Right ventricle myocardium inferior (tissue), 1 donor: Measurements from ENCODE around the gene ABHD6. TPM values are rescaled to one million over a fixed set of nuclear protein-coding genes. Genes with fewer than 3 reads are reported as not detected.
"Not testable (repeated sequence)": the region's sequence is repeated elsewhere in the genome, so short reads cannot be mapped to it uniquely, and the experiment has no call there.

Experiments used
- ATAC-seq: fragments of 200-7000 bp; cut with Tn5 transposase; one replicate; pipeline ENCODE4 v1.9.1; 2020; ENCODE audit warnings: mild to moderate bottlenecking, moderate library complexity
- DNase-seq: peaks from one replicate; pipeline ENCODE4 v3.0.0; 2021; ENCODE audit errors: missing footprints
- intact Hi-C: fragments of 100-400 bp; cut with DNase I; formaldehyde crosslinking; loops from one replicate; pipeline ENCODE4 v1.11.0; 2022
- total RNA-seq: library from RNA; stranded (reverse); fragmentation: NEBNext Ultra II Directional; extraction: Animal tissue kit (Norgen Biotek cat#: 25700); gene quantifications from one replicate; pipeline ENCODE4 v1.2.1, GENCODE V29; 2021
- donor health status: DM: no; HTN: yes; CAD: no; lungs with severe emphysema.

The ABHD6 gene
- total RNA-seq, 1 donor from 2014 or later, result 10.5 TPM

DNA sequence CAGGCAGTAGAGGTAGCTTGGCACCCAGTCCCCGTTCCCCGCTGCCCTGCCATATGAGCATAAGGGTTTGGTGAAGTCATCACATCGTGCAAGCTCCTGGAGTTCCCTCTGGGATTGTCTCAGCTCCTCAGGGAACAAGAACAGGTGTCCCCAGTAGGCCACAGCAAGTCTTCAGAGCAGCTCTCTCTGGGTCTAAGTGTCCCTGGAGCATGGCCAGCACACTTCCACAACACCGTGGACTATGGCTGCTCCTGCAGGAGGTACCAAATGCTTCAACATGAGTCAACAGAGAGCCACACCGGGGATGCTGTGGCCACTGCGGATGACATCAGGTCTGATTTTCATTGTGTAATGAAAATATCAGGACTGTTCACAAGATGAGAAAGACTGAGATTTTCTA, 23.1 kb downstream of the ABHD6 start:
- DNase-seq, result no peak
- no peak for ATAC-seq
- intact Hi-C loops, result no loop called here

DNA sequence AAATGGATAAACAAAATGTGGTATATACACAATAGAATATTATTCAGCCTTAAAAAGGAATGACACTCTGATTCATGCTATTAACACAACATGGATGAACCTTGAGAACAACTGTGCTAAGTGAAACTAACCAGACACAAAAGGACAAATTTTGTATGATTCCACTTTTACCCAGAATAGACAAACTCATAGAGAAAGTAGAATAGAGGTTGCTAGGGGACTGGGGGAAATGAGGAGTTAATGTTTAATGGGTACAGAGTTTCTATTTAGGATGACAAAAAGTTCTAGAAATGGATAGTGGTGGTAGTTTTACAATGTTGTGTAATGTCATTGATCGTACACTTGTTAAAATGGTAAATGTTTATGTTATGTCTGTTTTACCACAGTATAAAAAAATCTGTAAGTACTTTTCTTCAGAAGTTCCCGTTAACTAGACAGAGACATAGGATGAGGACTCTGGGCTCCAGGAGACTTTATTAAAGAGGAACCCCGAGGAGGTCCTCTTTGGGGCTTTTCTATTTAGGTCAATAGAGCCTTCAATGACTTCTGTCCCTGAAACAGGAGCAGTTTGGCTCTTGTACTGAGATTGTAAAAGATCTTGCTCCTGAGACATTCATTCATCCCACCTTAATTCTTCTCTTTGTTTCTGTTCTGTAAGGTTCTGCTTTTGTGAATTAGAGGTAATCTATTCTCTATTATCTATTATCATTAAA, 24.5 kb downstream of the ABHD6 start:
- DNase-seq (no peak), ATAC-seq (no peak)
- intact Hi-C loops, result no loop called here

DNA sequence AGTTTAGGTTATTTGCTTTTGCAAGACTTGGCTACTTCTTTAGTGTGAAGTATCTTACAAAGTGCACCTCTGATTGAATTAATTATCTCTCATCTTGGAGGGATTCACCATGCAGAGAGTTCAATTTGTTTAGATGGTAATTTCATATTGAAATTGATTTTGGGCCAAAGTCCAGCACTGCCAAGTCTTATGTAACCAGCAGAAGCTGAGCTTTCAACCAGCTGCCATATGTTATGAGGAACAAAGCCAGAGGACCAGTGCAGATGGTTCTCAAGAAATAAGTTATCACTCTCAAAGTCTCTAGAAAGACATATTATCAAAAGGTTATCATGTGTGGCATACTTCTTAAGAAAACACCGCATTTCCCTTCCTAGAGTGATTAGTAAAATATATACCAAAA, 29.0 kb downstream of the ABHD6 start:
- intact Hi-C loops, result no loop called here
- ATAC-seq (no peak), DNase-seq (no peak)

DNA sequence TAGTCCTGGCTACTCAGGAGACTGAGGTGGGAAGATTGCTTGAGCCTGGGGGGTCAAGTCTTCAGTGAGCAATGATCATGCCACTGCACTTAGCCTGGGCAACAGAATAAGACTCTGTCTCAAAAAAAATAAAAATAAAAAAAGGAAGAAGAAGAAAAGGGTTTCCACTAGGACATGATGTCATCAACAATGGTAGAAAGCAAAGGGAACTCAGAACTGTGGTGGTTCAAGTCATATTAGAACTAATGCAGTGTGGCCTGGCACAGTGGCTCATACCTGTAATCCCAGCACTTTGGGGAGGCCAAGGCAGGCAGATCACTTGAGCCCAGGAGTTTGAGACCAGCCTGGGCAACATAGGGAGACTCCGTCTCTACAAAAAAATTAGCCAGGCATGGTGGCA, 30.0 kb downstream of the ABHD6 start:
- intact Hi-C loops, DNase-seq, ATAC-seq: not testable (repeated sequence)

DNA sequence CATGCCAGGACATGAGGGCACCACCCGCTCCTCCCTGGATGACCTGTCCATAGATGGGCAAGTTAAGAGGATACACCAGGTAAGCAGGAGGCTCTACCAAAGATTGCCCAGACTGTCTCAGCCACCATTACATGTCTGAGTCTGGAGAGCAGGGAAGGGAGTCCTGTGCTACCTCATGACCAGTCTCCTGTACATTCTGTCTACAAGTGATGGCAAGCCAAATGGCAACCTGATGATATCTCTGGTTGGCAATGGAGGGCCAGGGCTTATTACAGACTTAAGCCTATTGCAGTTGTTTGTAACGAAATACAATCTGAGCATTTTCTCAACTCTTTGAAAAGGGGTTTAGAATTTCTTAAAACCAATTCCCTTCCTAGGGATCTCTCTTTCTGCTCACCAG, 31.8 kb downstream of the ABHD6 start:
- ATAC-seq (no peak), DNase-seq (no peak)
- intact Hi-C loops, result no loop called here

DNA sequence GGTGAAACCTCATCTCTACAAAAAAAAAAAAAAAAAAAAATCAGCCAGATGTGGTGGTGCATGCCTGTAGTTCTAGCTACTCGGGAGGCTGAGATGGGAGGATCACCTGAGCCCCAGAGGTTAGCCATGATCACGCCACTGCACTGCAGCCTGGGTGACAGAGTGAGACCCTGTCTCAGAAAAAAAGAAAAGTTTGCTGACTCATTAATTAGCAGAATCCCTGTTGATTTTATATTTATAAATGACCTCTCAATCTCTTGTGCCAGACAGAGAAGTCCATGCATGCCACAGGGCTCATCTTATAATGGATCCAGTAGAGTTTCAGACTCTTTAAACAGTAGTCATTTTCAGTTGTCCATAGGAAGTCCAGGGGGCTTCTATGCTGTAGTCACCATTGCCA, 32.9 kb downstream of the ABHD6 start:
- intact Hi-C loops, result no loop called here
- DNase-seq (no peak), ATAC-seq (no peak)

DNA sequence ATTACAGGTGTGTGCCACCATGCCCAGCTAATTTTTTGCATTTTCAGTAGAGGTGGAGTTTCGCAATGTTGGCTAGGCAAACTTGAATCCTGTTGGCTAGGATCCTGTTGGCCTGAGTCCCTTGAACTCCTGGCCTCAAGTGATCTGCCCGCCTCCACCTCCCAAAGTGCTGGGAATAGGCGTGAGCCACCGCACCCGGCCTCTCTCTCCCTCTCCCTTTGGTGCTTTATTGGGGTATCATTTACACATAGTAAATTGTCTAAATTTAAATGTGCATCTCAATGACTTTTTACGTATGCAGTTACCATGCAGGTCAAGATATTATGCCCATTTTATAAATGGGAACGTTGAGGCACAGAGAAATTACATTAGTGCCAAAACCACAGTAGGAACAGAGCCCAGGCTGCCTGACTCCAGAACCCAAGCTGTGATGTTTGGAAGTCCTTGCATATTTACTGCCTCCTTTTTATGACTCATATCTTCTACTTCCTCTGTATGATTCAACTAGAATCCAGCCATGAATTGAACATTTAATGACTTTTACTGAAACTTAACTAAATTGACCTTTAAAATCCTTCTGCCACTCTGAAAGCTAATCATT, 34.4 kb downstream of the ABHD6 start:
- ATAC-seq, result no peak
- intact Hi-C loops, result no loop called here
- no peak for DNase-seq

DNA sequence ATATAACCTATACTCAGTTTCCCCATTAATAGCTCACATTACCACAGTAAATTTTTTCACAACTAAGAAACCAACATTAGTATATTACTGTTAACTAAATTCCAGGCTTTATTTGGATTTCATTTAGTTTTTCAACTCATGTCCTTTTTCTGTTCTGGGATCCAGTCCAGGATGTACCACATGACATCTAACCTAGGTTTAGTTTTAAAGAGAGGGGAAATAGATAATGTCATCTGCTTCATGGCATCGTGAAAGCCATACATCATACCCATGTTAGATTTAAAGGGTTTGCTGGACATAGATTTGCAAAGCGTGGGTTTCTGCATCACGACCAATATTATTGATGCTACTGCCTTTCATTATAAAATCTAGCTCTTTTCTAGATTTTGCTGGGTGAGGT, 35.3 kb downstream of the ABHD6 start:
- intact Hi-C loops, result no loop called here
- DNase-seq (no peak), ATAC-seq (no peak)

DNA sequence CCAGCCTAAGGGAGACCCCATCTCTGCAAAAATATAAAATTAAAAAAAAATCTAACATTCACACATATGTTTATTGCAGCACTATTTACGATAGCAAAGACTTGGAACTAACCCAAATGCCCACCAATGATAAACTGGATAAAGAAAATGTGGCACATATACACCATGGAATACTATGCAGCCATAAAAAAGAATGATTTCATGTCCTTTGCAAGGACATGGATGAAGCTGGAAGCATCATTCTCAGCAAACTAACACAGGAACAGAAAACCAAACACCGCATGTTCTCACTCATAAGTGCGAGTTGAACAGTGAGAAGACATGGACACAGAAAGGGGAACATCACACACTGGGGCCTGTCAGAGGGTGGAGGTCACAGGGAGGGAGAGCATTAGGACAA, 35.8 kb downstream of the ABHD6 start:
- intact Hi-C loops, DNase-seq, ATAC-seq: not testable (repeated sequence)

DNA sequence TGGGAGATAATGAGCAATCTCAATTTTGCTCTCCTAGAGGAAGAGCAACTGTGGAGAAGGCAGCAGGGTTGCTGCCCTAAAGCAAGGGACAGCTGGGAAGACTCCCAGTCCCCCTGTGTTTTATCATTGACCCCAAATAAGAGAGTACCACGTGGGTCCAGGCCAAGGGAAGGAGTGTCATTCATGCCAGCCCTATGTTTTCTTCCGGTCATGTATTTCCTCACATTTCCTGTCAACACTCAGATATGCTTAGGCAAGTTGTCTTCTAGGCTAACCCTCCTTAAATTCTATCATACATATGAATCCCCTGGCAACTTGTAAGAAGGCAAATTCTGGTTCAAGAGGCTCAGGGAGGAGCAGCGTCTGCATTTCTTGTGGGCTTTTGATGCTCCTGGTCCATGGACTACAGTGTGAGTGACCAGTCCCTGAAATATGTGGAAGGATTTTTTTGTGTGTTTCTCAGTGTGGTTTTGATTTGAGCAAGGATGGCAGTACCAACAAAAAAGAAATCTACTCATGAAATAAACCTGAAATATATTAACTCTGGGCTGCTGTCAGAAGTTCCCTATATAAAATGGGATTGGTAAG, 36.5 kb downstream of the ABHD6 start:
- no peak for DNase-seq
- ATAC-seq, result no peak
- intact Hi-C loops, result no loop called here

DNA sequence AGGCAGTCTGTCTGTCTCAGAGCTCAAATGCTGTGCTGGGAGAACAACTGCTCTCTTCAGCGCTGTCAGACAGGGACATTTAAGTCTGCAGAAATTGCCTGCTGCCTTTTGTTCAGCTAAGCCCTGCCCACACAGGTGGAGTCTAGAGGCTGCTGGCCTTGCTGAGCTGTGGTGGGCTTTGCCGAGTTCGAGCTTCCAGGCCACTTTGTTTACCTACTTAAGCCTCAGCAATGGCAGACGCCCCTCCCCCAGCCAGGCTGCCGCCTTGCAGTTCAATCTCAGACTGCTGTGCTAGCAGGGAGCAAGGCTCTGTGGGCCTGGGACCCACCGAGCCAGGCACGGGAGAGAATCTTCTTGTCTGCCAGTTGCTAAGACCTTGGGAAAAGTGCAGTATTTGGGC, 43.5 kb downstream of the ABHD6 start:
- intact Hi-C loops, result no loop called here
- DNase-seq (no peak), ATAC-seq (no peak)

DNA sequence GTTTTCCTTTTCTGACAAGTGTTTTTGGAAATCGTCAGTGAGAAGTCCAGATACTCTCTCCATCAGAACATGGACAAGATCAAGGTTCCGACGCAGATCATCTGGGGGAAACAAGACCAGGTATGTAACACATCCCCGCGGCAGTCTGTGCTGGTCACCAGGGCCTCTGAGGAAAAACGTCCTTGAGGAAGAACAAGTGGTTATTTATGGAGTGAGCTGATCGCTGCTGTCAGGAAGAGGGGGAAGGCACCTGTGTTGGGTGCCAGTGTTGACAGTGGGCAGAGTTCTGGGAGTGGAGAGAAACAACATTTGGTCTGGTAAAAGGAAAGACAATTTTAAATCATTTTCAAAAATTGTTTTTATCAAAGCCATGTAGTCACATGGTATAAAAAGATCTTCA, 47.7 kb downstream of the ABHD6 start:
- intact Hi-C loops, result no loop called here
- ATAC-seq, result peak; percentile 73
- DNase-seq, result no peak

DNA sequence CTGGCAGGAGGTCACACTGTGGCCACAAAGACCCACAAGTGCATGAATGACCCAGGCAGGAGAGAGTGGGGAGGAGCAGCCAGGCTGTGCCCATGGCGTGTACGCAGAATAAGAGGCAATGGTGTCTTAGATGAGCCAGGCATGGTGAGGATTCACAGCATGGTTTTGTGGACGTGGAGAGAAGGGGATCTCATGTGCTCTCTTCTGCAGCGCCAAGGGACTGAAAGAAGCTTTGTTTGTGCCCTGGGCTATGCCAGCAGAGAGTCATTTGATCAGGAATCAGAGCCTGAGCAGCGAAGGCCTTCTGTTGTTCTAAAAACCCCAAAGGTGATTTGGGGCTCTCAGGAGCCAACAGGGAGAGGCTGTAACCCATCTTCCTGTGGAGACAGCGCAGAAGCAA, 49.8 kb downstream of the ABHD6 start:
- ATAC-seq, result no peak
- intact Hi-C loops, result no loop called here

DNA sequence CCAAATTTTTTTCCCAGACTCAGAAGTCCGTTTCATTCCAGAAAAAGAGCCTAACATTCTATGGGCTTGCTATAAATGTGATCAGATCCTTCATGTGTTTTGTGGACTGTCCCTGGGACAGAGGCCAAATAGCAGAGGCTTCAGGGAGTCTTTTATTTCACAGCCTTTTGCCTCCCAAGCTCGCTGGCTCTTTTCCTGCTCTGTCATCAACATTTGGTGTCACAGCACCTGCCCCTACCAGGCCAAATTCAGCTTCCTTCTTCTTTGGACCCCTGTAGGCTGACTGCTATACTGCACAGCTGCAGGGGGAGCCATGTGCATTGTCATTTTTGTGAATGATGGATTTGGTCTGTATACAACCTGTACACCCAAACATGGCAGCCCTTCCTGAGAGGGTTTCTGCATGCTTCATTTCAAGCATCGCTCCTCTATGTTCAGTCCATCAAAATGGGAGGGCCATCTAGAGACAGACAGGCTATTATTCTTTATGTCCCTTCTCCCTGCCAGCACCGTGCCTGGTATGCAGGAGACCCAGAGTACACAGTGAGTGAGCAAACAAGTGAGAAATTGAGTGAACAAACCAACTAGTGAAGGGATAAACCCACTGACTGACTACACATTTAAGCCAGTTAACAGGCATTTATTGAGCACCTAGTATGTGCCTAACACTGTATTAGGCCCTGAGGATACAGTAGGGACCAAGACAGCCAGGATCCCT, 50.6 kb downstream of the ABHD6 start:
- DNase-seq (no peak), ATAC-seq (peak; percentile 56)
- intact Hi-C loops, result no loop called here

More for the DNA sequence above, 49.8 kb downstream of the ABHD6 start:
- DNase-seq, result no peak

DNA sequence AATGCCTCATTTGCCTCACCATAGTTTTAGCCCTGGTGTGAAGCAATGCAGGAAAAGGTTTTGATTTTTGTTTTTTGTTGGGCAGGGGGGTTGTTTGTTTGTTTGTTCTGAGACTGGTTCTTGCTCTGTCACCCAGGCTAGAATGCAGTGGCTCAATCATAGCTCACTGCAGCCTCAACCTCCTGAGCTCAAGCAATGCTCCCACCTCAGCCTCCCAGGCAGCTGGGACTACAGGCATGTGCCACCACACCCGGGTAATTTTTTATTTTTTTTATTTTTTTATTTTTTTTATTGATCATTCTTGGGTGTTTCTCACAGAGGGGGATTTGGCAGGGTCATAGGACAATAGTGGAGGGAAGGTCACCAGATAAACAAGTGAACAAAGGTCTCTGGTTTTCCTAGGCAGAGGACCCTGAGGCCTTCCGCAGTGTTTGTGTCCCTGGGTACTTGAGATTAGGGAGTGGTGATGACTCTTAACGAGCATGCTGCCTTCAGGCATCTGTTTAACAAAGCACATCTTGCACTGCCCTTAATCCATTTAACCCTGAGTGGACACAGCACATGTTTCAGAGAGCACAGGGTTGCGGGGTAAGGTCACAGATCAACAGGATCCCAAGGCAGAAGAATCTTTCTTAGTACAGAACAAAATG, 51.5 kb downstream of the ABHD6 start:
- intact Hi-C loops, ATAC-seq, DNase-seq: not testable (repeated sequence)

DNA sequence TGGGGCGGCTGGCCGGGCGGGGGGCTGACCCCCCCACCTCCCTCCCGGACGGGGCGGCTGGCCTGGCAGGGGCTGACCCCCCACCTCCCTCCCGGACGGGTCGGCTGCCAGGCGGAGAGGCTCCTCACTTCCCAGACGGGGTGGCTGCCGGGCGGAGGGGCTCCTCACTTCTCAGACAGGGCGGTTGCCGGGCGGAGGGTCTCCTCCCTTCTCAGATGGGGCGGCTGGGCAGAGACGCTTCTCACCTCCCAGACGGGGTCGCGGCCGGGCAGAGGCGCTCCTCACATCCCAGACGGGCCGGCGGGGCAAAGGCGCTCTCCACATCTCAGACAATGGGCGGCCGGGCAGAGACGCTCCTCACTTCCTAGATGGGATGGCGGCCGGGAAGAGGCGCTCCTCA, 52.9 kb downstream of the ABHD6 start:
- intact Hi-C loops, DNase-seq, ATAC-seq: not testable (repeated sequence)

DNA sequence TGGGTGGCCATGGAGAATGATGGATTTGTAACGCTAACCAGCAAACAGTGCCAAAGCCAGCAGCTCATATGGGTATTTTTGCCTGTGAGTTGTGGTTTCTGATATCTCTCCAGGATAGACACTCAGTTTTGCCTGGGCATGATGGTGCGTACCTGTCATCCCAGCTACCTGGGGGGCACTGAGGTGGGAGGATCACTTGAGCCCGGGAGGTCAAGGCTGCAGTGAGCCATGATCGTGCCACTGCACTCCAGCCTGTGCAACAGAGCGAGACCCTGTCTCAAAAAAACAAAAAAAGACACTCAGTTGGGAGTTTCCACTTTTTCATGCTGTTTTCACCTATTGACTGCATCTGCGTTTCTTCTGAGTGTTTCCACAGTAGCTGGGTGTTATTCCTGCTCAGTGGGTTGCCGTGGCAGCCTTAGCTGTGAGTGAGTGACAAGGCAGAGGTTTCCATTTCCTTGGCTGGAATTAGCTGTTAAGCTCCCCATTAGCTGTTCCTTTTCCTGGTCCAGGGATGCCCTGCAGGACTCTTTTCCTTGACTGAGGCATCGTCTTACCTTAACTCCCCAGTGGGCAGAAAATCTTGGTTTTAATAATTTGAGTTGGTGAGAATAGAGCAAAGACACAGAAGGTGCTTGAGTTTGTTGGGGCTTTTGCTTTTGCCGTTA, 54.2 kb downstream of the ABHD6 start:
- DNase-seq, result no peak
- ATAC-seq, result no peak
- intact Hi-C loops, result no loop called here

DNA sequence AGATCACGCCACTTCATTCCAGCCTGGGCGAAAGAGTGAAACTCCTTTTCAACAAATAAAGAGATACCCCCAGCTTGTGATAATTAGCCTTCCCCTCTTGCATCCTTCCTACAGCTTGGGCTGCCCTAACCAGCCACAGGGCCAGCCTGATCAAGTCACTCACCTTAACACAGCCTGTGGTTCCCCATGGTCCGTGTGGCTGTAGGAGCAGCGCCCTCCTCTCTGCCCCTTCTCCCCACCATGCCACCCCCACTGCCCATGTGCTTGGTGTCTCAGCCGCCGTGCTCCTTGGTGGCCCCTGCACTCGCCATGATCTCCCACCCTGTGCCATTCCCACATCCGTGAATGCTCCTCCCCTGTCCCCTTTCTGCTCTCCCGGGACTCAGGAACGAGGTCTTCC, 55.3 kb downstream of the ABHD6 start:
- intact Hi-C loops, result no loop called here
- no peak for DNase-seq
- no peak for ATAC-seq

DNA sequence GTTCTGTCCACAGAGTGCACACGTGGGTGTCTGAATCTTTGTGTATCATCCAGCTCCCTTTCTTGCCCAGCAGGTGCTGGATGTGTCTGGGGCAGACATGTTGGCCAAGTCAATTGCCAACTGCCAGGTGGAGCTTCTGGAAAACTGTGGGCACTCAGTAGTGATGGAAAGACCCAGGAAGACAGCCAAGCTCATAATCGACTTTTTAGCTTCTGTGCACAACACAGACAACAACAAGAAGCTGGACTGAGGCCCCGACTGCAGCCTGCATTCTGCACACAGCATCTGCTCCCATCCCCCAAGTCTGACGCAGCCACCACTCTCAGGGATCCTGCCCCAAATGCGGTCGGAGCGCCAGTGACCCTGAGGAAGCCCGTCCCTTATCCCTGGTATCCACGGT, 55.9 kb downstream of the ABHD6 start:
- intact Hi-C loops, result no loop called here
- no peak for ATAC-seq
- no peak for DNase-seq
